HG03520 (cell line): ENCODE results near the gene LGALS1.
A peak's percentile ranks its signal among the peaks of the same experiment; 100 is the strongest.

Experiments used
- ATAC-seq: cut with Tn5 transposase; IDR thresholded peaks from one replicate; pipeline ENCODE4 v1.9.1; 2021; ENCODE audit warnings: mild to moderate bottlenecking, moderate library complexity; ENCODE audit not compliant: unreplicated experiment

The LGALS1 gene

DNA sequence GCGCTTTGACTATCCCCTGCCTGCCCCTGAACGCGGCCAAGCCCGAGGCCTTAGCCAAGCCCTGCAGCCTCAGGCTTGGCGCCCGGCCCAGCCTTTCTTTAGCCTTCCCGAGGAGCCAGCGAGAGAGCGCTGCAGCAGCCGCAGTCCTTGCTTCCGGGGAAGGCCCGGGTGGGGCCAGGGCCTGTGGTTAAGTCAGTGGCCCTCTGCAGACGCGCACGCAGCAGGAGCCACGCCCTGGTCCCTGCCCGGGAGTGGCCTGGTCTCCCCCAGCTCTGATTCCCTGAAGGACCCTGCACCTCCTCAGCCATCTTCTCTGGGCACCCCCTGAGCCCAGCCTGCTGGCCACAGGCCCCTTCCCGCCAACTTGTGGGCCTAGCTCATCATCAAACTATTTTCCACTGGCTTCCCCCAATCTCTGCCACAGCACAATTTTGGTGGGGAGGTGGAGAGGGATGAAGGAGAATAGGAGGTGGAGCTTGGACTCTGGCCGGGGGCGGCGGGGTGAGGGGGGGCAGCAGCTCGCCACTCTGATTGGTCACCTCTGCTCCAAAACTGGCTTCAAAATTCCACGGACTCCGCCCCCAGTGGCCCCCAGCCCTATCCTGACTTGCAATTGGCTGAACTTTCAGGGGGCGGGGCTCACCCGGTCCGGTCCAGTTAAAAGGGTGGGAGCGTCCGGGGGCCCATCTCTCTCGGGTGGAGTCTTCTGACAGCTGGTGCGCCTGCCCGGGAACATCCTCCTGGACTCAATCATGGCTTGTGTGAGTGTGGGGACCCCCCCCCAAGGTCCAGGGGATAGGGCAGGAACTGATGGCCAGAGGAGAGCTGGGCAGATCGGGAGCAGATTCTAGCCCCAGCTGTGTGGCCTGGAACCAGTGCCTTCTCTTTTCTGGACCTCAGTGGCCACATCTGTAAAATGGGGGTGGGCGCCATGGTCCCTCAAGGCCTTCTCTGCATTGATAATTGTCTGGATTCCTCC, at the start of gene LGALS1:
Gene LGALS1, plus strand, starts transcription at position 686 of the 979 bp plus-strand sequence. Its CDS starts 67 bp downstream, at position 753.
- ATAC-seq = no peak

DNA sequence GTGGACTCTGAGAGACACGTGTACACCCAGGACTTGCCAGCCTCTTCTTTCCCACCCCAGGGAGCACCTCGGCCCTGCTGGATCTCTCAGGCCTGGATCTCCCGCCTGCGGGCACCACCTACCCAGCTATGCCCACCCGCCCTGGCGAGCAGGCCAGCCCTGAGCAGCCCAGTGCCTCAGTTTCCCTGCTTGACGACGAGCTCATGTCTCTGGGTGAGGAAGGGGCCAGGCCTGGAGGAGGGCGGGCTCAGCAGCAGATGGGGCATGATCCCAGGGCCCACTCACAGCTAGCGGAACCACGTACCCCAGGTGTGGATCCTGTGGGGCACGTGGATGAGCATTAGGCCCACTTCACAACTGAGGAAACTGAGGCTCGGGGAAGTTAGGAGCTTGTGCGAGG, 49.7 kb upstream of the LGALS1 start:
- ATAC-seq = no peak

DNA sequence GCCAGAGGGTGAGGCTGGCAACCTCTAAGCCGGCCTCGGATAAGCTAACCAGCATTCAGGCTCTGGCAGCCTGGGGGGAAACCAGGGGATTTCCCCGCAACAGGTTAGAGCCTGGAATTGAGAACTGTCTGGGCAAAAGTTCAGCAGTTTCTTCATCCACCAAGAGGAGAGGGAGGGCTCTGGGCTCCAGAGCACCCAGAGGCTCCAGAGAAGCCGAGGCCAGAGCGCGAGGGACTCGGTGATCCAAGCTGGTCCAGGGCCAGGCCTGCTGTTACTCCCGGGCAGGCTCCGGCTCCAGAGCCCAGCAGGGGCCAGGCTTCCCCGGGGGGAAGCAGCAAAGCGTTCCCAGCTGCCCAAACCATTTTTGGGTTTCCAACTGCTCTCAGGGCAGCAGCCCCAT, 49.3 kb upstream of the LGALS1 start:
- no peak for ATAC-seq

DNA sequence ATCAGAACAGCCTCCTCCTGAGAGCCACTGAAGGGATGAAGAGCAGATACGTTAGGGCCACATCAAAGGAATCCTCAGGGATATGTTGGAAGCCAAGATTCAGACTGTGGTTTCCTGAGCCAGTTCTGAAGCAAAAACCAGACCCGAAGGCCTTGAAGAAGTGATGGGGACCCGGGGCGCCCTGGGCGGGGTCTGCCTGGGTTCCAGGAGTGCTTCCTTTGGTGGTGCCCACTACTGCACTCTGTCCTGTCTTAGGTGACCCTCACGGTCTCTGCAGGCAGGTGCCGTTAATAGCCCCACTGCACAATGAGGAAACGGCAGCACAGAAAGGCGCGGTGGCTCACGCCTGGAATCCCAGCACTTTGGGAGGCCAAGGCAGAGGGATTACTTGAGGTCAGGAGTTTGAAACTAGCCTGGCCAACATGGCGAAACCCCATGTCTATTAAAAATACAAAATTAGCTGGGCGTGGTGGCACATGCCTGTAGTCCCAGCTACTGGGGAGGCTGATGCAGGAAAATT, 48.8 kb upstream of the LGALS1 start:
- no peak for ATAC-seq

DNA sequence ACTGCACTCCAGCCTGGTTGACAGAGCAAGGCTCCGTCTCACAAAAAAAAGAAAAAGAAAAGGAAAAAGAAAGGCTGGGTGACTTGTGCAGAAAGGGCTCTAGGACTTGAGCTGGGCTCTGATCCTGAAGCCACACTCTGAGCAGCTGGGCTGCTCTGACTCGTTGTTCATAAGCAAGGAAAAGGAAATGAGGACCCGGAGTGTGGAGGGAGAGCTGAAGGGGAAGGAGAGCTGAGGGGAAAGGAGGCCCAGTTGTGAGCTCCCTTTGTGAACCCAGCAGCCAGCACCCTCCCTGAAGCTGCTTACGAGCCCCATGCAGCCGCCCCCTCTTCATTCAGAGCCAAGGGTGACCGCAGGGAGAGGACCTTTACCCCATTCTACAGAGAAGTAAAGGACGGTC, 48.3 kb upstream of the LGALS1 start:
- ATAC-seq = no peak

DNA sequence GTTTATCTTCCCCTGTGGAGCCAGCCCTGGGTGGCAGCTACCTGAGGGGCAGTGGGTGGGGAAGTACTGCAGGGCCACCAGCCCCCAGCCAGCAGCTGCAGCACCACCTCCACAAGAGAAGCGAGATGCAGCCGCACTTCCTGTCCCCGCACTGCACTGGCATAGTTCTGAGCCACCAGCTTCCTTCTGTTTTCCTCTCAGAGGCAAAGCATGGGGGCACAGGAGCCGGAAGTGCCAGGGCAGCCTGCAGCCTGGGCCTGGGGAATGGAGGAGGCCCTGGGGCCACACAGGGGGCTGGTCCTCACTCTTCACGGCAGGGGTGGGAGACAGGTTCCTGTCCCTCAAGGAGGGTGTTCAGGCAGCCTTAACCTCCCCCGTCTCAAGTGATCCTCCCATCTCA, 47.9 kb upstream of the LGALS1 start:
- no peak for ATAC-seq

DNA sequence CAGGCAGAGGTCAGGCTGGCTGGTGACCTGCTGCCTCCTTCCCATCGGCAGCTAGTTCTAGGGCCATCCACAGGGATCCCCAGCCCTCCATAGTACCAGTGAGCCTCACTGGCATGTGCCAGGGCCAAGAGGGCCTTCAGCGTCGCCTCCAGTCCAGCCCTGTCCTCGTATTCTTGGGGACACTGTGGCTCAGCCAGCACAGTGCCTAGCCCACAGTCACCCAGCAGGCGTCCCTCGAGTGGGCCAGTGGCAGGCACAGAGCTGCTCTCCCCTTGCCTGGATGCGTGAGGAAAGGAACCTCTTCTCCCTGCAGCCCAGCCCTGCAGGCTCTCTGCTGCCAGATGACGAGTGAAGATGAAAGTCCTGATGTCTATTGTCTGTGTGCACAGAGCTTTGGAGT, 46.6 kb upstream of the LGALS1 start:
- ATAC-seq = no peak

DNA sequence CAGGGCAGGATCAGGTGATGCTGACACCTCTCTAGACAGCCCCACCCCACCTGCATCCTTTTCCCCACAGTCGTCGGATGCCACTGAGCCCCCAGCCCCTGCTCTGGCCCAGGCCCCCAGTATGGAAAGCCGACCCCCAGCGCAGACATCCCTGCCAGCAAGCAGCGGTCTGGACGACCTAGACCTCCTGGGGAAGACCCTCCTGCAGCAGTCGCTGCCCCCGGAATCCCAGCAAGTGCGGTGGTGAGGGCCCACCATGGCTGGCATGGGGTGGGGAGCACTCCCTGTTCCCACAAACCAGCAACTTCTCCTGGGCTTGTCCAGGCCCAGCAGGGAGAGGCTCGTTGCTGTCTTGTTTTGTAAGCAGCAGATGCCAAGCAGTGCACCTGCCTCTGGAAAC, 45.5 kb upstream of the LGALS1 start:
- ATAC-seq = no peak

DNA sequence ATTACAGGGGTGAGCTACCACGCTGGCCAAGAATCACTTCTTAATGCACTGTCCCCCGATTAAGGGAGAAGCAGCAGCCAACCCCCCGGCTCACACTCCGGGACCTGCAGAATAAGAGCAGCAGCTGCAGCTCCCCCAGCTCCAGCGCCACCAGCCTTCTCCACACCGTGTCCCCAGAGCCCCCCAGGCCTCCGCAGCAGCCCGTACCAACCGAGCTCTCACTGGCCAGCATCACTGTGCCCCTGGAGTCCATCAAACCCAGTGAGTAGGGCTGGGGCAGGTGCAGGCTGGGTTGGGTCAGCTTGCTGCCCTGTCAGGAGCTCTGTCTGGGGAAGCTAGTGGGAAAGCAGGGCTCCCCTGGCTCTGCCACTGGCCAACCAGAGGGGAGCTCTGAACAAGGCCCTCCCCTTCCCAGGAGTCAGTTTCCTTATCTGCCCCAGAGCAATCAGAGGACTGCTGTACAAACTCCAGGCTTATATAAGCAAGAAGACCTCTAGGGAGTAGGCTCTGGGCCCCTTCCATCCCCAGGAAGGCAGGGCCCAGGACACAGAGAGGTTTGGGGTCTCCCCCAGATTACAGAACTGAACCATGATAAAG, 44.5 kb upstream of the LGALS1 start:
- ATAC-seq = no peak

DNA sequence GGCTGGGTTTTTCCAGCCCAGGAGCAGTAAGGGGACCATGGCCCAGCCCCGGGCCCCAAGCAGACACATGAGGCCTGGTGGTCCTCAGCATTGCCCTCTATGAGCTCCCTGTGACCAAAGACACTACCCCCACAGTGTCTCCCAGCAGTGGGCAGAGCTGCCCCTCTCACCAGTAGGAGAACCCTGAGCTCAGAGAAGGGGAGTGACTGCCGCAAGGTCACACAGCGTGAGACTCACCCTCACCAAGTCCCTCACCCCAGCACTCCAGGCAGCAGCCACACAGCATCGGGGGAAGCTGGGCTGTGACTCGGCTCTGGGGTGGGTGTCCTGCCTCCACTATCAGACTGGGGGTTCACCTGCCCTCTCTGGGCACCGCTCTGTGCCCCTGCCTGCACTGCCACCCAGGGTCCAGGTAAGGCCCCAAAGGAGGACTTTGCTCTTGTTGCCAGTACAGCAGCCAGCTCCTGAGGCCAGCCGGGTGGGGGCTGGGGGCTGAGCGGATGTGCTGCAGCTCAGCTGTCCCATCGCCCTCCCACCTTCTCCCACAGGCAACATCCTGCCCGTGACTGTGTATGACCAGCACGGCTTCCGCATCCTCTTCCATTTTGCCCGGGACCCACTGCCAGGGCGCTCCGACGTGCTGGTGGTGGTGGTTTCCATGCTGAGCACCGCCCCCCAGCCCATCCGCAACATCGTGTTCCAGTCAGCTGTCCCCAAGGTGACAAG, 43.8 kb upstream of the LGALS1 start:
- no peak for ATAC-seq

DNA sequence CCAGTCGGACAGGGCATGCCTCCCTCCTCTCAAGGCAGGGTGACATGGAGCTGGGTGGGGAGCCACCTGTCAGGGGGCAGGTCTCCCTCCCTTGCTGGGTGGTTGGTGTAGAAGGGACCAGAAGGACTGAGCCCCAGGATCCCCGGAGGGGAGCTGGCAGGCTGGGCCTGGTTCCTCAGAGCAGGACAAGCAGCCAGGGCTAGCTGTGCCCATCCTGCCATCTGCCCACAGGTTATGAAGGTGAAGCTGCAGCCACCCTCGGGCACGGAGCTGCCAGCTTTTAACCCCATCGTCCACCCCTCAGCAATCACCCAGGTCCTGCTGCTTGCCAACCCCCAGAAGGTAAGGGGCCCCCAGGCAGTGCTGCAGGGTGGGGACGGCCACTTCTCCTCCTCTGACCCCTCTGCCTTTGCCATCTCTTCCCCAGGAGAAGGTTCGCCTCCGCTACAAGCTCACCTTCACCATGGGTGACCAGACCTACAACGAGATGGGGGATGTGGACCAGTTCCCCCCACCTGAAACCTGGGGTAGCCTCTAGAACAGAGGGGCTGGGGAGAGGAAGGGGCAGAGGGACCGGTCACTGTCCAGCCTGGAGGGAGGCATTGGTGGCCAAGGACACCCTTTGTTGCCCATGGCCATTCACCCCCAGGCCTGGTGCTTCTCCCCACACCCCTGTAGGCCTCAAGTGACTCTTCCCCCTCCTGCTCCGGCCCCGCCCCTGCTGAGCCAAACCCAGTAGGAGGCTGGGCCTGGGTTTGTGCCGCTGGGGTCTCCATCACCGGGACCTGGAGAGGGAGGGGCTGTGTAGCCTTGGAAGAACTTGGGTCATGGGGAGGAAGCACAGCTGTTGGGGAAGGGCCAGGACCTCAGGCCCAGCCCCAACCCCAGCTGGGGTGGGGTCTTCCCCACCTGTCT, 43.0 kb upstream of the LGALS1 start:
- peak; percentile 4 for ATAC-seq

DNA sequence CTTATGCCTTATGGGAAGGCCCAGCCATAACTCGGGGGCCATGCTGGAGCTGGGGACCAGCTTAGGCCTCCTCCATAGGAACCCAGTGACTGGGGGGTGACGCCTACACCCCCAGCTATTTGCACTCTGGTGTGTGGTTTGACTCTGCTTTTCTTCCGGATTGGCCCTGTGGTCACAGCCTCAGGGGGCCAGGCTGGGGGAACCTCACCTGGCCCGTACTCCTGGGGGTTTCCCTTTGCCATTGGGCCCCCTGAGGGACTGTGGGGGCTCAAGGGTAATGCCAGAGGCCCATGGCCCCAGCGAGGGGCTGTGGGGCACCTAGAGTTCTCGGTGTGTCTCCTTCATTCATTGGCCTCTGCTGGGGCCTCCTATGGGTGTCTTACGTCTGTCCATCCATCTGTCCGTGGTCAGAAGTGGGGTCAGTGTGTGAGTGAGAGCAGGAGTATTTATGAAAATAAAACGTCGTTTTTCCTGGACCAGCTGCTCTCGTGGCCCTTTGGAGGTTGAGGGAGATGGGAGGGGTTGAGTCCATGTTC, 42.3 kb upstream of the LGALS1 start:
- ATAC-seq = peak; percentile 37

DNA sequence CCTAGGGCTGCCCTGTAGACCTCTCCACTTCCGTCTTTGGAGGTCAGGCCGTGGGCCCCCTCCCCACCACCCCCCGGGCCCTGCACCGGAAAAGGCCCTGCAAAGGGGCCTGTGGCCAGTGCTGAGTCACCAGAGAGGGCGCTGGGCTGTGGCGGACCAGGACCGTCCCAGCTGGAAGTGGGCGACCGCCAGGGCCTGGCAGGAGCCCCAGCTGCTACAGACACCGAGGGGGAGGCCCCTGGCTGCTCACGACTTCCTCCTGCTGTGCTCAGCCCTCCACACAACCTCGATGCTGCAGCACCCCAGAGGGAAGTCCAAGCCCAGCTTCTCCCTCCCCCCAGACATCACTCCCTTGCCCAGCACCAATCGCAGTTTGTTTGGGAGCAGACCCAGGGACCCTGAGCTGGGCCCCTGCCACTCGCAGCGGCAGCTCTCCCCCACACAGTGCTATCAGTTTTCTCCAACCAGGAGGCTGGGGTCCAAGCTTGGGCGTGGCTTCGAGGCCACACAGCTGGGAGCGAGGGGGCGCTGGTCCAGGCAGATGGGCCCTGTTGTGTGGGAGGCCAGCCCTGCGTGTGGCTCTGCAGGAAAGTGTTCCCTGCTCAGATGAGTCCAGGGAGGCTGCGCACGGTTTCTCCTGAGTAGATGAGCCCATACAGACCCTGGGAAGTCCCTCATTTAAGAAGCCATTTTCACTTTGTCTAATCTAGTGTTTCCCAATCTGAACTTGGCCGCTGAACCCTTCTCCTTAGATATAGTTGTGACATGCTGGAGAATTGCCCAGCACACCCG, 41.6 kb upstream of the LGALS1 start:
- ATAC-seq = peak; percentile 45

DNA sequence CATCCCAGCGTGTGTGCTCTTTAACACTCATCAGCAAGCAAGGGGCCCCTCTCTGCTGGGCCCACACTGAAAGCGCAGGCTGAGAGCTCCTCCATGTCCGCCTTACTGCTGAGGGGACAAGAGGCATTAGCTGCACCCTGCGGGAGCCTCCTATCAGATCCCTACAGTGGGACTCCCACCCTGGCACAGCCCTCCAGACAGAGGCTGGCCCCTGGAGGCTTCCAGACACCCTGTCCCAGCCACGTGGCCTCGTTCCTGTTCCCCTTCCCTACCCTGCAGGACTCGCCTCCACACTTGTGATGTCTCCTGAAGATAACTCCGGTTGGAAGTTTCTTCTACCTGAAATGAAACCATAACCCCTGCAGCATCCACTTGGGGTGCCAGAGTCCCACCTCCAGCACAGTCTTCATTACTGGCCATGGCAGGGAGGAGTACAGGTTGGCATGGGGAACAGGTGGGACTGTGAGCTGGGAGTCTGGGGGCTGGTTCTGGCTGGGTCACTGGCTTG, 41.0 kb upstream of the LGALS1 start:
- no peak for ATAC-seq

DNA sequence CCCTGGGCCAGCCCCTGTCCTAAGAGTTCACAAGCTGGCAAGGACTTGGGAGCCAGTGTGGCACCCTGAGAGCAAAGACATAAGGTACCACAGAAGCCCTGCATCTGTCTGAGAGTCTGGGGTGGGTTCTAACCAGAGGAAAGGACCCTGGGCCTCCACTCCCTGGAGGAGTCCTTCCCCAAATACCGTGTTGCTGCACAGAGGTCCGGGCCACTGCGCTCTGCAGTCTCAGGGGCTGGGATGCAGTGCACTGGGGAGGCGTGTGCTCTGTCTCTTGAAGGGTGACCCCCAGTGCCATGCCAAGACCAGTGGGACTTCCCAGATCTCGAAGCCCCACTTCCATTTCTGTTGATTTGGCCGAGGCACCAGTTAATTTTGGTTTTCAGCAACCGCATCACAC, 40.3 kb upstream of the LGALS1 start:
- ATAC-seq = no peak

DNA sequence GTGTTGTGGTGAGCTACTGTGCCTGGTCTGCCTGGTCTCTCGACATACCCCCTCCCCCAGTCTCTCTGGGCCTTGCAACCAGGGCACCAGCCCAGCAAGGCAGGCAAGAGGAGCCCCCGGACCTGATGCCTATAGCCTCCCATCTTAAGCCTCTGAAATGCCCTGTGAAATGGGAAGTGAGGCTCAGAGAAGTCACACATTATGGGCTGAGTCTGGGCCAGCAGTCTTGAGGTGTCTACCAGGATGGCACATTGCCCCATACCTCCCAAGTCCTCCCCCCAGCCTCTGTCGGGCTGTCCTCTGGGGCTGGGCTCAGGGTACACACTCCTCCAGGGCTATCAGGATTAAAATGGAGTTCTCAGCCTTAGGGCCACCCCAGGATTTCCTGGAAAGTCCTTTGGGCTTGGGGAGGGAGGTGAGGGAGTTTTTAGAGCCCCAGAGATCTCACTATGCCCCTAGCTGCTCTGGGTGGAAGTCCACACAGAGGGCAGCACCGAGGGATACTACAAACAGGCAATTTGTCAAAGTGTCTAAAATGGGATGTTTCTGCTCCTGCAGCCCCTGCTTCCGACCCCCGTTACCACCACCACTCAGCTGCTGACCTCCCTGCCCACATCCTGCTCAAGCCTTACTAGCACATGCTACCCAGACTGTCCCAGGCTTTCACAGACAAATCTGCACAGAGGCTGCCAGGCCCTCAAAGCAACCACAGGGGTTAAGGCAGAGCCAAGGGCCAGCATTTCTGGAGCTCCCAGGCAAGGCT, 39.1 kb upstream of the LGALS1 start:
- ATAC-seq = no peak

DNA sequence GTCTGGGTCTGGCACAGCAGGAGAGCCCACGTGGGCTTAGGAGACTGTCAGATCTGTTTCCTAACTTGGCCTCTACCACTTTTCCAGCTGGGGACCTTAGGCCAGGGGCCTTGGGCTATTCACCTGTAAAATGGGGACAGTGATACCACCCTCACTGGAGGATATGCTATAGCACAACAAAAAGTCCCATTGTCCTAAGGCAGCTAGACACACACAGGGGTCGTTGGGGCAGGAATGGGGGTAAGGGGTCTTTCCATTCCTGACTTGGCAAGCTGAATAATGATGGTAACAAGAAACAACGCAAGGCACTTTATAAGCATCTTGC, 38.5 kb upstream of the LGALS1 start:
- no peak for ATAC-seq

DNA sequence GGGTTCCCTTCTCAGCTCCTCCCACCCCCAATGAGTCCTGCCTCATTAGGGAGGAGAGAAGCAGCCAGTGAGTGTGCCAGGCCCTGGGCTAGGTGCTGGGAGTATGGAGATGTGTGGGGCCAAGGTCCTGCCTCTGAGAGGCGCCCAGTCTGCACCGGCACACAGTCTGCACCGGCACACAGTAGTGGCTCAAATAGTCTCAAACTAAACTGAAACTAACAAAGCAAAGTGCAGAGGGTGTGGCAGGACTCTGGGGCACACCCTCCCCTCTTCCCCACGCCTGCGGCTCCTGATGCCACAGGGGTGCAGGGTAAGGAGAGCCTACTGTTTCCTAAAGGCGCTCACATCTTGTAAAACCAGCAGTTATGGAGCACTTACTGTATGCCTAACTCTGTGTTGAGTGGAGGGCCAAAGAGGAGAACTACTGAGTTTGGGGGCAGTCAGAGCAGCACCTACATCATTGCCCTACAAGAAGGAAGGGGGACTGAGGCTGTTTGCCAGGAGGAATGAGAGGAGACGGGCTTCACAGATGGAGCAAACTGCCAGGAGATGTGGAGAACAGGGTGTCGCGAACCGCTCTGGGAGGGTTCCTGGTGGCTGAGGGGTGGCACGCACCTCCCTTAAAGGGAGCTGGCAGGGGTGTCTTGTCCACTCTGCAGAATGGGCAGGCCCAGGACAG, 36.9 kb upstream of the LGALS1 start:
- ATAC-seq = no peak
